ENCODE data around the gene CHMP6. TPM values are rescaled to one million over a fixed set of nuclear protein-coding genes. Genes with fewer than 3 reads are reported as not detected.
"Not testable (repeated sequence)": the region's sequence is repeated elsewhere in the genome, so short reads cannot be mapped to it uniquely, and the experiment has no call there.

CHMP6 gene
- total RNA-seq, 1 donor from 2014 or later, result 17.5 TPM

DNA sequence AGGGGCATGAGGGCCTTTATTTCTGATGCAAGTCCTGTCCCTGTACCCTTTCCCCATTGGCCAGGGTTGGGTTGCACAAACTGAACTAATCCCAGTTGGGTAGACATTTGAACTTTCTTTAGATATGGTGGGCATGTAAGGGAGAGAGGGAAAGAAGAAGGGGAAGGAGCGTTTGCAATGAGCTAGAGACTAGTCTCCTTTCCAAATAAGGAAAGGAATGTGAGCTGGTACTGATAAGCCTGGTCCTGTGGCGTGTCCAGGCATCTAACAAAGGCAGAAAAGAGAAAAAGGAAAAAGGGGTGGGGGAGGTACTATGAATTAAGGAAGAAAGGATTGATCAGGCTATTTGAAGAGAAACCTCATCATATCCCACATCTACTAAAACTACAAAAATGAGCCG is 20.3 kb downstream of the CHMP6 start:
- DNase-seq (ENCODE audit: low read depth), result no peak

- DNase-seq (ENCODE audit: low read depth), result no peak
These were observed 21.2 kb downstream of the CHMP6 start for GRCh38 chr17:81012574-81013447.

- DNase-seq (ENCODE audit: low read depth), result no peak
These were observed 22.0 kb downstream of the CHMP6 start for GRCh38 chr17:81013642-81014041.

DNA sequence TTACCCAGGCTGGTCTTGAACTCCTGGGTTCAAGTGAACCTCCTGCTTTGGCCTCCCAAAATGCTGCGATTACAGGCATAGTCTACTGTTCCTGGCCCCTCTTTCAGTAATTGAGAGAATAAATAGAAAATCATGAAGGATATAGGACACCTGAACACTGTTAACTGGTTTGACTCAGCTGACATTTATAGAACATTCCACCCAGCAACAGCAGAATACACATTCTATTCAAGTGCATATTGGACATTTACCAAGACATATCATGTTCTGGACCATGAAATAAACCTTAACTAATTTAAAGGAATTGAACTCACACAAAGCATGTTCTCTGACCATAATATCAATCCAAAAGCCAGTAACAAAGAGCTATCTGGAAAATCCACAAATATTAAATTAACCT is 23.5 kb downstream of the CHMP6 start:
- no peak for DNase-seq (ENCODE audit: low read depth)

DNA sequence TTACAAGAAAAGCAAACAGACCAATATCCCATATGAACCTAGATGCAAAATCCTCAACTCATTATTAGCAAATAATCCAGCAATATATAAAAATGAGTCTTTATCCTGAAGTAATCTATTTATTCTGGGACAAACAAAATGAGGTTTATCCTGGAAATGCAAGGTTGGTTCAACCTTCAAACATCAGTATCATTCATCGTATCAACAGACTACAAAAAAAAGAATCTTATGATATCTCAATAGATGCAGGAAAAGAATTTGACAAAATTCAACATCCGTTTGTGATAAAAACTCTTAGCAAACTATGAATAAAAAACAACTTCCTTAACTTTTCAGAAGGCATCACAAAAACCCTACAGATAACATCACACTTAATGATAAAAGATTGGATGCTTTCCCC is 24.9 kb downstream of the CHMP6 start:
- DNase-seq (ENCODE audit: low read depth), result no peak

DNA sequence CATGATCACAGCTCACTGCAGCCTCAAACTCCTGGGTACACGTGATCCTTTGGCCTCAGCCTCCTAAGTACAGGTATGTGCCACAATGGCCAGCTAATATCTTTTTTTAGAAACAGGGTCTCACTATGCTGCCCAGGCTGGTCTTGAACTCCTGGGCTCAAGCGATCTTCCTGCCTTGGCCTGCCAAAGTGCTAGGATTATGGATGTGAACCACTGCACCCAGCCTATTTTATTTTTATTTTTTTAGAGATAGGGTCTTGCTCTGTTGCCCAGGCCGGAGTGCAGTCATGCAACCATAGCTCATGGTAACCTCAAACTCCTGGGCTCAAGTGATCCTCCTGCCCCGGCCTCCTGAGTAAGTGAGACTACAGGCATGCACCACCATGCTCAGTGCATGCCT is 25.7 kb downstream of the CHMP6 start:
- not testable (repeated sequence) for DNase-seq (ENCODE audit: low read depth)

GRCh38 chr17:81018044-81018802 is 26.6 kb downstream of the CHMP6 start:
- peak; percentile 47 for DNase-seq (ENCODE audit: low read depth)

DNA sequence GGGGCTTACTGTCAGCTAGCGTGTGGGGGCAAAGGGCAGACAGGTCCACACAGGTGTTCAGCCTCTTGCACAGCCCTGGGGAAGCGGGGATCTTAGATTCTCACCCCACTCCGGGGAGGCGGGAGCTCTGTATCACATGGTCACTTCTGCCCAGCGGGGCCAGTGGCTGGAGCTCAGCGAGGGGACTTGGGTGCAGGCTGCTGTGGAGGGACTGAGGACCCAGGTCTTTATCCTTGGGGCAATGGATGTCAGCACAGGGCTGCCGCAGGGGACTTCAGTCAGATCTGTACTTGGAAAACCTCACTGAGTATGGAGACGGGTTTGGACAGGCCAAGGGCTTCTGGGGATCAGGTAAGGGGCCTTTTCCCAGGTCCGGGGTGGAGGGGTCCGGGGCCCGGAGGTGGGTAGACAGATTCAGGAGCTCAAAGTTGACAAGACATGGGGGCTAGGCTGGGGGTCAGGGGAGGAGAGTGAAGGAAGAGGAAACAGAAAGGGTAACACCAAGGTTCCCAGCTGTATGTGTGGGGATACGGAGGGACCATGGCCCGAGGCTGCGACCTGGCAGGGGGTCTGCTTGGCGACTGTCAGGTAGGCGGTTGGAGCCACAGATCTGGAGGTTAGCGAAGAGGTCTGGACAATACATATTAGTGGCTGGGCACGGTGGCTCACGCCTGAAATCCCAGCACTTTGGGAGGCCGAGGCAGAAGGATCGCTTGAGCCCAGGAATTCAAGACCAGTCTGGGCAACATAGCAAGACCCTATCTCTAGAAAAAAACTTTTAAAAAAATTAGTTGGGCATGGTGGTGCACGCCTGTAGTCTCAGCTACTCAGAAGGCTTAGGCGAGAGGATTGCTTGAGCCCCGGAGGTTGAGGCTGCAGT is 28.2 kb downstream of the CHMP6 start:
- no peak for DNase-seq (ENCODE audit: low read depth)

GRCh38 chr17:81020443-81020766 is 28.8 kb downstream of the CHMP6 start:
- DNase-seq (ENCODE audit: low read depth), result no peak

DNA sequence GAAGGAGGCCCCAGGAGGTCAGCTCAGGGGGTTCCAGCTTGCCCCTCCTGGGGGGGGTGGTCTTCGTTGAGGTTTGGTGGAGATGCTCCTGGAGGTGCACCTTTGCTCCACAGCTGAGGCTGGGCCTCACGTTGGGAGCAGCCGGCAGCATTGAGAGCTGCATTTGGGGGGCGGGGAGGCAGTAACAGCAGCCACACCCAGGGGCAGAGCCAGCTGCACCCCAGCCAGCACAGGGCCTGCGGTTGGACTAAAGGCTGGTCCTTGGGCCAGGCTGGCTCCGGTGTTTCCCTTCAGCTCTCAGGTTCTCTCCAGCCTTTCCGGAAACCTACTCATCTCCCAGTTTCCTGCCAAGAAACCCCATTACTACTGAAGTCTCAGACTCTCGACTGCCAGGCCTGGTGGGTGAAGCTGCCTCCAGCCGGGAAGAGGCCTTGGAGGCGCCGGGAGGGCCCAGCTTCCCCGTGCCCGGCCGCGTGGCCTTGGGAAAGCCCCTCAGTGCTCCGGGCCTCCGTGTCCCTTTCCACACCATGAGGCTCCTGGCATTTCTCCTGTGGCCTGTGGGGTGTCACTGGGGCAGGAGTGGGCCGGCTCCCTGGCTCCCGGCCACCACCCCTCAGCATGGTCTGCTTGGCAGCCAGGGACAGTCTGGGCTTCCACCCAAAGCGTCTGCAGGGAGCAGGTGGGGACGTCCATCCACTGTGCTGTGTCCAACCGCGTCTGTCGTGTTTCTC is 29.3 kb downstream of the CHMP6 start:
- no peak for DNase-seq (ENCODE audit: low read depth)

GRCh38 chr17:81021531-81022343 is 30.1 kb downstream of the CHMP6 start:
- no peak for DNase-seq (ENCODE audit: low read depth)

GRCh38 chr17:81022344-81022676 is 30.7 kb downstream of the CHMP6 start:
- no peak for DNase-seq (ENCODE audit: low read depth)

DNA sequence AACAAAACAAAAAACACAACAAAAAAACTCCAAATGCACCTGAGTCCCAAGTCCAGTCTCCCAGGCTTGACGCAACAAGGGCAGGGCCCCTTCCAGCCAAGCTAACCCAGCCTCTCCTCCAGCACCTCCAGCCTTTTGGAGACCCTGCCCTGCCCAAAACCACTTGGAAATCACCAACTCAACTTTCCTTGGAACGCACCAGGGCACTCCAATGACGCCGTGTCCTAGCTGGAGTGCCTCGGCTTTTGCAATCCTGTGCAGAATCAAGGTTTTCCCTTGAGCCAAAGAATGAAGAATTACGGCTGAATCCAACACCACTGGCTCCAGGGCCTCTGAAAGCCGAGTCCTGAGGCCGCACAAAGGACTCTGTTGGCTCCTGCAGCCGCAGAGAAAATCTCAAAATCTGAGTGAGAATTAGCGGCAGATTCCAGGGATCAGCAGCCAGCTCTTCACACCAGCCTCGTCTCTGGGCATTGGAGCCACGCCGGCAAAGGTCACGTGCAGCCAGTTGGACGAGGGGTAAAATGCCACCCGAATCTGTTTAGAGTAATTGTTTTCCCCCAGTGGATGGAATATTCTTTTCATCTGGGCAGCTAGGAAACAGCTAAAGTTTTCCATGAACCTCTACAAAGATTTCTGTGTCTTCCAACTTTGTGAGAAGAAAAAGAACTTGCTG is 33.6 kb downstream of the CHMP6 start:
- no peak for DNase-seq (ENCODE audit: low read depth)

DNA sequence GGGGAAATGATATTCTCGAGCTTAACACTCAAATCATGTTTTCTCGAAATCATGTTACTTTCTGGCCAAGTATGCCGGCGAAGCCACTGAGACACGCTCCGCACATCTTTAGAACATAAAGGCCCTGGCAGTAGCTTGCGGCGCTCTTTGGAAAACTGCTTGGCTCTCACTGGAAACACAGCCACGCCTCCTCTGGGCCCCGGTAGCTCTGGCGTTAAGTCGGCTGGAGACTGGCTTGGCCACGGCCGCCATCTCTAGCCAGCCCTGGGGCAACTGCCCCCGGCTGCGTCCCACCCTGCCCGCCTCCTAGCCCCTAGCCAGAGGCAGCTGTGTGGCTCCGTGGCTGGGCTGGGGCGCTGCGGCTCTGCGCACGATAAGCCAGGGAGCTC is 34.1 kb downstream of the CHMP6 start:
- DNase-seq (ENCODE audit: low read depth), result no peak

DNA sequence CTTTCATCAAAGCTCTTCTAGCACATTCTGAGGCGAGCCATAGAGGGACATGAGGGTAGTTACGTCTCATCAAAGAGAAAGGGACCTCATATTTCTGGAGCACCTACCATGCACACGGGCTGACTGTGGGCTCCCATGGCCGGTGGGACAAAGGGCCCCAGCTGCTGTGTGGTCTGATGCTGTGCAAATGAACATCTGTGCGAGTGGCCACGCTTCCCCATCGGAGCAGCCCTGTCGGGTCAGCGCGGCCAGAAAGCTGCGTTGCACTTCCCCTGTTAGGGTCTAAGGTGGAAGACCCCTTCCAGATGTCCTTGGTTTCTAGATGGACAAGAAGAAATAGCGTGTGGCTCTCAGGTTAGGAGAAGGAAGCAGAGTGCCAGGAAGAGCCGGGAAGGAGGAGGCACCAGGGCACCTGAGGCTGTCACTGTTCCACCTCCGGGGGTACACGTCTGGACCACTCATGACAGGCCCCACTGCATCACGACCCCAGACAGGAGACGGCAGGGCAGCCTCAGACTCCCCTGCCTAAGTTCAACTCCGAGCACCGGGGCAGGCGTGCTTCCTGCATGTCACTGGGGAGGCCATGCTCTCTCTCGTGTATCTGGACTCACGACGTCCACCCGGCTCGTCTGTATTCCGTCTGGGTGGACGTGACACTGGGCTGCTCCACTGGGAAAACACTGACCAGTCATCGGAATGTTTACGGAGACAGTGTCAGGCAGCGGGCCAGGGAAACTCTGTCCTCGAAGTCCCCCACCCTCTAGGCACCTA is 34.8 kb downstream of the CHMP6 start:
- DNase-seq (ENCODE audit: low read depth), result no peak

GRCh38 chr17:81027038-81027437 is 35.4 kb downstream of the CHMP6 start:
- no peak for DNase-seq (ENCODE audit: low read depth)

DNA sequence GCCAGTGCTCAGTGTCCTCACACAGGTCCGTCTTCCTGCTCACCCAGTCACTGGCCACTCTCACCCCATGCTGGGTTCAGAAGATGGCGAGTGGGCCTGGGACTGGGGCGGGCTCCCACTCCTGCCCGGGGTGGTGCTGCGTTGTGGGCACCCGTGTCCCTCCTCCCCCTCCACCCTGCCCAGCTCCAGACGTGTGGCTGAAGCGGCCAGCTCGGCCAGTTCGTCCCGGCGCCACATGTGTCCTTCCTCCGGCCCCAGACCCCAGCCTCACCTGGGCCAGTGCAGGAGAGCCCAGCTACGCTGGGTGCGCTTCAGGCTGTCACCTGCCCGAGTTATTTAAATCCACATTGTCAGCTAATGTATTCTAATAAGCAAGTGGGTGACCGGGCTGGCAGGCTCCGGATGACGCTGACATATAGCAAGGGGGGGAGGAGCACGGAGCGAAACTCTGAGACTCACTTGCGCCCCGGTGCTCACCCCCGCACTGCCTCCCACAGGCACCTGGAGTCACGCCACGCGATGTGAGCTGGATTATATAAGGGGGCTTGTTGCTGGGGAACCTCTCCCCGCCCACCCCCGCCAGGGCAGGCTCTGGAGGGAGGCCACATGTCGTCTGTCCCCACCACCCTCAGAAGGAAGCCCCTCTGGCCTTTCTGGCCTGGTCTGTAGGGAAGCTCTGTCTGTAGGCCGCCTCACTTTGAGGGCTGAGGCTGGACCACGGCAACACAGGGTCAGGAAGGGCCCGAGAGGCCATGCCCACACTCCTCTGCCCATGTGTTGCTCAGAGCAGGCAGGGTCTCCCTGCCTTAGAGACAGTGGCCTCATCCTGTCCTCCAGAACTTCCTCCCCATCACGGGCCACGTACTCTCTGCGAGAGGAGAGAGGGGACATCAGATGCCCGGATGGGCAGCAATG is 36.2 kb downstream of the CHMP6 start:
- no peak for DNase-seq (ENCODE audit: low read depth)

GRCh38 chr17:81028506-81028858 is 36.8 kb downstream of the CHMP6 start:
- DNase-seq (ENCODE audit: low read depth), result no peak

DNA sequence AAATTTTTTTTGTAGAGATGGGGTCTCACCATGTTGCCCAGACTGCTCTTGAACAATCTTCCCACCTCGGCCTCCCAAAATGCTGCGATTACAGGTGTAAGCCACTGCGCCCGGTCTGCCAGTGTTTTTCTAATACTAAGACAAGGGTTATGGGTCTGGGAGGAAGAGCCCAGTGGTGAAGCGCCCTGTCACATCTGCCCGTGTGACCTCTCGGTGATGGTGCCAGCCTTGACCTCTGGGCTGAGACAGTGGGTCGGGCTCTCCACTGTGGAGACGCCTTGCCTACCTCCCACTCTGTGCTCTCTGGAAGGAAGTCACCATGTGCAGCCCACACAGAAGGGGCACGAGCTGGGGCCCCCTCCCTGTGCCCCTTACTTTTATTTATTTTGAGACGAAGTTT is 38.2 kb downstream of the CHMP6 start:
- DNase-seq (ENCODE audit: low read depth), result no peak
